ENCODE results near the gene RPS14.

- TF ChIP-seq, protein P1, sequence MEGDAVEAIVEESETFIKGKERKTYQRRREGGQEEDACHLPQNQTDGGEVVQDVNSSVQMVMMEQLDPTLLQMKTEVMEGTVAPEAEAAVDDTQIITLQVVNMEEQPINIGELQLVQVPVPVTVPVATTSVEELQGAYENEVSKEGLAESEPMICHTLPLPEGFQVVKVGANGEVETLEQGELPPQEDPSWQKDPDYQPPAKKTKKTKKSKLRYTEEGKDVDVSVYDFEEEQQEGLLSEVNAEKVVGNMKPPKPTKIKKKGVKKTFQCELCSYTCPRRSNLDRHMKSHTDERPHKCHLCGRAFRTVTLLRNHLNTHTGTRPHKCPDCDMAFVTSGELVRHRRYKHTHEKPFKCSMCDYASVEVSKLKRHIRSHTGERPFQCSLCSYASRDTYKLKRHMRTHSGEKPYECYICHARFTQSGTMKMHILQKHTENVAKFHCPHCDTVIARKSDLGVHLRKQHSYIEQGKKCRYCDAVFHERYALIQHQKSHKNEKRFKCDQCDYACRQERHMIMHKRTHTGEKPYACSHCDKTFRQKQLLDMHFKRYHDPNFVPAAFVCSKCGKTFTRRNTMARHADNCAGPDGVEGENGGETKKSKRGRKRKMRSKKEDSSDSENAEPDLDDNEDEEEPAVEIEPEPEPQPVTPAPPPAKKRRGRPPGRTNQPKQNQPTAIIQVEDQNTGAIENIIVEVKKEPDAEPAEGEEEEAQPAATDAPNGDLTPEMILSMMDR (conservative IDR thresholded peaks at IDR 0.05; ENCODE audit: low read depth, low read length): no peak
- TF ChIP-seq EZH2 (IDR thresholded peaks at IDR 0.05; ENCODE audit: borderline replicate concordance, low read depth, low read length, poor library complexity, severe bottlenecking): no peak
These were observed 8.2 kb upstream of the RPS14 start for GRCh38 chr5:150457562-150458240.
